ENCODE data around the gene RARRES1.

The RARRES1 gene, protein sequence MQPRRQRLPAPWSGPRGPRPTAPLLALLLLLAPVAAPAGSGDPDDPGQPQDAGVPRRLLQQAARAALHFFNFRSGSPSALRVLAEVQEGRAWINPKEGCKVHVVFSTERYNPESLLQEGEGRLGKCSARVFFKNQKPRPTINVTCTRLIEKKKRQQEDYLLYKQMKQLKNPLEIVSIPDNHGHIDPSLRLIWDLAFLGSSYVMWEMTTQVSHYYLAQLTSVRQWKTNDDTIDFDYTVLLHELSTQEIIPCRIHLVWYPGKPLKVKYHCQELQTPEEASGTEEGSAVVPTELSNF

DNA sequence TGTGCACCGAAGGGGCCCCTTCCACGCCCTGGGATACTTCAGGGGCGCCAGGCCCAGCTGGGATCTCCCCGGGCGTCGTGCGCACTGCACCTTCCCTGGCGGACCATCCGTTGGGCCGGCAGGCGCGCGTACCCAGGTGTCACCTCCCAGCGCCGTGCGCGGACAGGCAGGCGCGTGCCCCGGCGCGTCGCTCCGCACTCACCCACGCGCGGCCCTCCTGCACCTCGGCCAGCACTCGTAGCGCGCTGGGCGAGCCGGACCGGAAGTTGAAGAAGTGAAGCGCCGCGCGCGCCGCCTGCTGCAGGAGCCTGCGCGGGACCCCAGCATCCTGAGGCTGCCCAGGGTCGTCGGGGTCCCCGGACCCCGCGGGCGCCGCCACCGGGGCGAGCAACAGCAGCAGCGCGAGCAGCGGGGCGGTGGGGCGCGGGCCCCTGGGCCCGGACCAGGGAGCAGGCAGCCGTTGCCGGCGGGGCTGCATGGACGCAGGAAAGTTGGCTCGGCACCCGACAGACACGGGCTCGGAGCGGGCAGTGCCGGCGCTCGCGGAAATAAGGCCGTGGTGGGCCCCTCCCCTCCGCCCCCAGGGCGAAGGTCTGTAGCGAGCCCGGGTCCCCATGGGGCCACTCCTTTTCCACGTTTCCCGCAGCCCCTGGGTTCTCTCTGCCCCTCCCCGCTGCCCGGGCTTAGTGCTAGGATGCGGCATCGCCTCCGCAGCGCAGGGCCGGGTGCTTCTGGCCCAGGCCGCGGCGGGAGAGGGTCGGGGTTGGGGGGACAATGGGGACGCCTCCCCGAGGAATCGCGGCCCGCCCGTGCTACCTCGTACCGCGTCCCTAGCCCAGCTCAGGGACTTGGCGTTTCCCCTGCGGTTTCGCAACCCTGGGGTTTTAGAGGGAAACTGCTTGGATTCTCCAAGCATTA, at the start of gene RARRES1:
Gene RARRES1, minus strand, starts transcription at position 520 of the 918 bp plus-strand sequence. Its CDS starts 42 bp downstream, at position 478.
- DNase-seq = no peak

DNA sequence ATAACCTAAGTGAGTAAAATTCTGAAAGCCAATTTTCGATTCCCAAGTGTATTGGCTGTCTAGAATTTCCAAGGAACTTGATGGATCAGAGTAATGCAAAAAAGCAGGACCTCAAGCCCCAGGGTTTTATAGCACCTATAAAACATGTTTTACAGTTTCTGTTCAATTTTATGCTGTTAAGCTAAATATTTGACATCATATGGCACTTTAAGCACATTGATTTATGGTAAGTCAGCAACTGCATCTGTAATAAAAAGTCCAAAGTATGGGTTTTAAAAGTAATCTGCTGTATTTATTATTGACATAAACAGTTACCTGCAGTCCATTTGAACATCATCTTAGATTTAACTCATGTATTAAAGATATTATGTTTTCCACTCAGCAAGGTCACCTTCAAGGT, 49.6 kb upstream of the RARRES1 start:
- DNase-seq = no peak

DNA sequence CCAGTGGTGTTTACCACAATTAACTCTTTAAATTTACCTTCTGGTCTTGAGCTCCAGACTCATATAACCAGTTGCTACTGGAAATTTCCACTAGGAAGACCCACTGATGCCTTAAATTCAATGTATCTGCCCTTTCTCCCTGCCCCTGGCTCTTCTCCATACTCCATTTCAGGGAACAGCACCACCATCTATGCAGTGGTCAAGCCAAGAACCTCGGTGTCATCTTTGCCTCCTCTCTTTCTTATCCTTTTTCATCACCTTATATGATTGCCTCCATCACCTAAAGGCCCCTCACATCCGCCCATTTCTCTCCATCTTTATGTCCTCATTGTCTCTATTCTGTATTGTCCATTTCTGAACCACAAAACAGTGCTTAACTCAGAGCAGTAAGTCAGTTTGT, 48.9 kb upstream of the RARRES1 start:
- no peak for DNase-seq

DNA sequence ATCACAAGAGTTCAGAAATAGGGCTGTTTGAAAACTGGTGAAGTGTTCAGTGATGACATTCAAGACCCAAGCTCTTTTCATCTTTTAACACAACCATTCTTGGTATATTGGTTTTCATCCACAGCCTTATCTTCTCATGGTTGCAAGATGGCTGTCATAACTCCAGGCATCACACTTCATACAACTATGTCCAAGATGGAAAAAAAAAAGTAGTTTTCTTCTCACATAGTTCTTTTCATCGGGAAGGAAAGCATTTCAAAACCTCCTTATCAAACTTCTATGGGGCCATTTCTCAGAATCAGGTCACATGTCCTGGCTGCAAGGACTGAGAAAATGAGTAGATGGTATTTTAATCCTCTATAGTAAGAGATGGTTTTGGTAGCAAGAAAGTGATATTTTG, 48.5 kb upstream of the RARRES1 start:
- no peak for DNase-seq

DNA sequence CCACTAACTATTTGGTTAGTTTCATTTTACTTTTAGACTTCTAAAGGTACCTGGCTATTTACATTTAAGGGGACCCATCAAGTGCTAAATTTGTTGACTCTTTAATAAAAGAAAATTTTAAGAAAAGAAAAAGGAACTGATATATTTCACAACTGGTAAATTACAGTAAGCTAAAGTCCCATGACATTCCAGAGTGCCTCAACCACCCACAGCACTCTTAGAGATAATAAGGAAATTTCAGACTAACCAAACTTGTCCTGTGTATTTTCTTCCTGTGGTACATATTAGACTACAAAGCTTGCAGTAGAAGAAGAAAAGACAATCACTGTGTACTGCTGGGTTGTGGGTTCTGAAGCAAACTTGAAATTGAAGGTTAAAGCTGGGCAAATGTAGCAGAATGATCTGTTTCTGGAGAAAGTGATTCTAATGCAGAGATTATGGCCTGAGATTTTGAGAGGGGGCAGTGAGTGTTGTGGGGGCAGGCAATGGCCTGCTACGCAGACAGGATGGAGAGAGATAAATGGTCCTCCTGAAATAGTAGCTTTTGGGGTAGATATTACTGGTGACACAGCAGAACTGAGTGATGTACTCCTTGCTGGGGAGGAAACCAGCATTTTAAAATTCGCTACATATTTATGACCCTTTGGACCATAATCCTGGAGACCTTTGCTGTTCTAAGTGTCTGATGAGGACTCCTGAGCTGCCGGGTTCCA, 45.1 kb upstream of the RARRES1 start:
- no peak for DNase-seq

DNA sequence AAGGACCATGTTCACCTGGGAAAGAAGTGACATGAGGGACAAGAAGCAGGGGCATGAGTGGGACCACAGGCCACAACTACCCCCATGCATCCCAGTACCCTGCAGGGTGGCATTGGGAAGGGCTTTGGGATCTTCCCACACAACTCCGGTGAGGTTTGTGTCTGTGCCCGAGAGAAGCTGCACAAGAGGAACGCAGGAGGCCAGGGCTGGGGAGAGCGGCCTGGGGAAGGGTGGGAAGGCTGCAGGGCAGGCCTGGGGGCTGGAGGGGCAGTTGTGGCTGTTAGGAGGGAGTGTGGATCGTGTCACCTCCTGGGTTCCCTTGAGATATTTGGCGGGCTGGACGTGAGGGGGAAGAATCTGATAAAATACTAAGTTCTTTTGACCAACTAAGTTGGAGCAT, 44.3 kb upstream of the RARRES1 start:
- no peak for DNase-seq

DNA sequence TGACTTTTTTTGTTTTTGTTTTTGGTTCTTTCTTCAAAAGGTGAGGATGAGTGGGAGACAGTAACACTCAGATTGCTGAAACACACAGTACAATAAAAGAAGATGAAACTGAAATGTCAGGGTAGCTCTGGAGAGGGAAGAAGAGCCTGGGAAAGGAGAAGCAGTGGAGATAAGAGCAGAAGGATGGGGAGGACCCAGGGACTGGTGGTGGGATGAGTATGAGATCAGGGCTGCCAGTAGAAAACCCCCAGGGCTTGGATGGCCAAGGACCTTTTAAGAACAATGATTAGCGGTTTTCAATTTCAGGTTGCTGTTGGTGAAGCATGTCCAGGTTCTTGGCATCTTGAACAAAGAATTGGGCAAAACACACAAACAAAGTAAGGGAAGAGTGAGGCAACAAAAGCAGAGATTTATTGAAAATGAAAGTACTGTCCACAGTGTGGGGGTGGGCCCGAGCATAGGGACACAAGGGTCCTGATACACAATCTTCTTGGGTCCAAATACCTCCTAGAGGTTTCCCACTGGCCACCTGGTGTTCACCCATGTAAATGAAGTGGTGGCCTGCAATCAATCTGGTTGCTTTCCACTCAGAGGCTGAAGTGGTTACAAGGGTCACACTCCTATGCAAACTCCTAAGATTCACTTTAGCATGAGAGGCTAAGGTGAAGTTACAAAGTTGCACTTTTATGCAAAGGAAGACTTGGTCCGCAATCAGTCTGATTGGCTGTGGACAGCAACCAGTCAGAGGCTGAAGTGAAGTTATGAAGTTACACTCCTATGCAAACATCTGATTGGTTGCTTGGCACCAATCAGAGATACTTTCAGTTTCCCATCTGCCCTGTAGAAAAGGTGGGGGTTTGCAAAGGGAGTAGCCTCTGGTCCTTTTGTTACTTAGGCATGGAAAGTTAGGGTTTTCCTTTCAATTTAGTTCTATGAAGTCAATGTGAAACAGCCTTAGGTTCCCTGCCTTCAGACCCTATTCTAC, 43.5 kb upstream of the RARRES1 start:
- DNase-seq = no peak

DNA sequence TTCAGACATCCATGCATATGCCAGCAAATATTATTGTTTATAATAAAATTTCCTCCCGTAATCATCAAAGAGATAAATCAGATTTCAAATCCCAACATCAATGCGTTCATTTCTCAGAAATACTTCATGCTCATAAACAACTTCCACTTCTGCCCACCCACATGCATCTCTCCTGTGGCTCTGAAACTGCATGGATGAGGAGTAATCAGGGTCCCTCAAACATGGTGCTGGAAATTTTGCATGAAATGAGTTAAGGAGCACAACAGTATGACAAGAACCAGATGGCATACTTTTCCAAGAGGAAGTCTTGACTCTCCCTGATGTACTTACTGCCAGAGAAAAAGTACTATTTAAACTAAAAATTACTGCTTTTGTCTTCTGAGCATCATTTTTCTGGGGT, 42.7 kb upstream of the RARRES1 start:
- DNase-seq = no peak

DNA sequence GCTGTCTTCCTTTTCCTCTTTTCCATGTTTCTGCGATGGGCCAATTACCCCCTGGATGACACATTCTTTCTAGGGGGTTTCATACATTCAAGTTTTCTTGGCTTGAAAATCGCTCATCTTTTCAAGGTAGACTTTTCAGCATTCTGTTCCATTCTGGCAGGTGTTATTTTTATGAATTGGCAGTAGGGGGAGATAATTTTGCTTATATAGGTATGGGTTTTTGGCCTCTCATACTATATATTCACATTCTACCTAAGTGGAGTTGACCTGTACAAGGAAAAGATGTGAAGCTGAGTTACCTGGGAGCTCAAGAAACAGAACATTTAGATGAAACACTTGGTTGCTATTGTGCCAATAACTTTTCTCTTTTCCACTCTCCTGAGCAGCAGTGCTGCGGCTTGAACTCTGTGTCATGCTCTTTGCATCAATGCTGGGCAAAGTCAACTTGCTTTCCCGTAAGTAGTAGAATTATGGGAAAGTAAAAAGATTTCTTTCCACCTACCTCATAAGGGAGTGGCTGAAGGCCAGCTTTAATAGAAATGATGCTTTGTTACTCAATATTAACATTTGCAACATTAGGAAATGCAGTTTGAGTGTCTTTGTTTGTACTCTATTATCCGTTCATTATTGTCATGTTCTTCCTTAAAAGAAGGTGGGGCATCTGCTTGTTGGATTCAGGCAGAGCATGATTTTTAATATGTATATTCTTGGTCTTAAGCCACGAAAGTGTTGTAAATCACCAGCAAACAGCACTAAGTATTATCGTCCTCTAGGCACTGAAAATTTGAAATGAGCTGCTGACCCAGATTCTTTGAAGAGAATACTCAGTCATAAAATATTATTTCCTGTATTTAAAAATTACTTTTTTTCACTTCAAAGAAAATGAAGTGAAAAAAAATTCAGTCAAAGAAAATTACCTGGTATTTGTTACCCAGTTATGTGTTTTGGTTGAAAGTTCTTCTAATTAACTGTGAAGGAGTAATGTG, 41.9 kb upstream of the RARRES1 start:
- no peak for DNase-seq

DNA sequence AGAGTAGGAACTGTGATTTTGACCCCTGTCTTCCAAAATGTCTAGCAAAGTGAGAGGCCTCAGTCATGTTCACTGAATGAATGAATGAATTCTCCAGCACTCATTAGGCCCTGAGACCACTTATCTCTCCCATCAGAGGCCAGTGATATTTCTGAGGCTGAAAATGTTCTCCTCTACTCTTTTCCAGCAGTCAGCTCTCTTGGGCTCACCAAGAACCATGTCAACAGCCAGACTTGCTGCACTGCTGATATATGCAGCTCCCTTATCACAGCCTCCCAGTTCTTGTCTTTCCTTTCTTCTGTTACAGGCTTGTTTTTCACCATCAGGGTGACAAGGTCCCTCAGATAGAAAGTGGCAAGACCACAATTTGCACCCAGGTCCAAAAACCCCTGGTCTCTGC, 40.9 kb upstream of the RARRES1 start:
- DNase-seq = no peak

DNA sequence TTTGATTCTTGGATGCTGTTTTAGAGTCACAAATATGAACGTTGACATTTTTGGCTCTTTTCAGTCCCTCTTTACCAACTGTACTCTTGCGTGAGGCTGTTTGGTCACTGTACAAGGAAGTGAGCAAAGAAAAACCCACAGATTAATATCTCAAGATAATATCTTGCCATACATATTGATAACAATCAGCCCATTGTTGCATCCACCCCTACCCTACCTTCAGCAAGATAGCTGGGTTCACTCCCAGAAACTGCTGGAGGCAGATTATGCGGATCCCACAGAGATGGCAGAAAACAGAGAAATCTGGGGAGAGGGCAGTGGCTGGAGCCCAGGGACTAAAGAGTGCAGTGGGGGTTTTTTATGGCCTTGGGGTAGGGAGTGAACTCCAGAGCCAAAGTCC, 39.7 kb upstream of the RARRES1 start:
- no peak for DNase-seq

DNA sequence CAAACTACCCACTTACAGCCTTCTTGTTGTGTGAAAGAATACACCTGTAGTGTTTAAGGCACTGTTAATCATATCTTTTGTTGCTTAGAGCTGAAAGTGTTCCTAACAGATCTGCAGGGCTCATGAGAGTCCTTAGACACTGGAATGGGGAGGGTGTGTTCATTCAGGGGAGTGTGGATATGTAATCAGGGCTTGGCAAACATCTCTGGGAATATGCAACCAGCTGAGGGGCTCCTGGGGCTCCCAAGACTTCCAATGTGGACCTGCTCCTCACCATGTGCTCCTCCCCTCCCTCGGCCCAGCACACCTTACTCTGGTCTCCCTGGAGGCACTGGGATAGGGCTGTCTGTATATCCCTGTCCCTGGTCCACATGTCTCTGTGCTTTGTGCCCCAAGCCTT, 39.3 kb upstream of the RARRES1 start:
- DNase-seq = no peak

DNA sequence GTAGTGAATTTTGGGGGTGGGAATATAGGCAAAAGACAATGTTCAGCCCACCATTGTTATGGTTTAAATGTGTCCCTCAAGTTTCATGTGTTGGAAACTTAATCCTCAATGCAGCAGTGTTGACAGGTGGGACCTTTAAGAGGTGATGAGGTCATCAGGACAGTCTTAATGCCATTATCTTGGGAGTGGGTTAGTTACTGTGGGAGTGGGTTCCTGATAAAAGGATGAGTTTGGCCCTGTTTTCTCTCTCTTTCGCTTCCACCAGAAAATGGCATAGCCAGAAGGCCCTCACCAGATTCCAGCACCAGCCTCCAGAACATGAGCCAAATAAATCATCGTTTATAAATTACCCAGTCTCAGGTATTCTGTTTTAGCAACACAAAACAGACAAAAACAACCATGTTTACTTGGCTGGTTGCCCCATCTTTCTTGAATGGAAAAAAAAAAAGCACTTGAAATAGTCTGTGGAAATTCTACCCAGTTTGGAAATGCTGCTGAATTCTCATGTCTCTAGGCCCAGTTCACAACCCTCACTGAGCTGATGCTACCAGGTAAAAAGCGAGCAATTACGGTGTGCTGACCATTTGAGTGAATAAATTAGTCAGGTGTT, 38.6 kb upstream of the RARRES1 start:
- no peak for DNase-seq

DNA sequence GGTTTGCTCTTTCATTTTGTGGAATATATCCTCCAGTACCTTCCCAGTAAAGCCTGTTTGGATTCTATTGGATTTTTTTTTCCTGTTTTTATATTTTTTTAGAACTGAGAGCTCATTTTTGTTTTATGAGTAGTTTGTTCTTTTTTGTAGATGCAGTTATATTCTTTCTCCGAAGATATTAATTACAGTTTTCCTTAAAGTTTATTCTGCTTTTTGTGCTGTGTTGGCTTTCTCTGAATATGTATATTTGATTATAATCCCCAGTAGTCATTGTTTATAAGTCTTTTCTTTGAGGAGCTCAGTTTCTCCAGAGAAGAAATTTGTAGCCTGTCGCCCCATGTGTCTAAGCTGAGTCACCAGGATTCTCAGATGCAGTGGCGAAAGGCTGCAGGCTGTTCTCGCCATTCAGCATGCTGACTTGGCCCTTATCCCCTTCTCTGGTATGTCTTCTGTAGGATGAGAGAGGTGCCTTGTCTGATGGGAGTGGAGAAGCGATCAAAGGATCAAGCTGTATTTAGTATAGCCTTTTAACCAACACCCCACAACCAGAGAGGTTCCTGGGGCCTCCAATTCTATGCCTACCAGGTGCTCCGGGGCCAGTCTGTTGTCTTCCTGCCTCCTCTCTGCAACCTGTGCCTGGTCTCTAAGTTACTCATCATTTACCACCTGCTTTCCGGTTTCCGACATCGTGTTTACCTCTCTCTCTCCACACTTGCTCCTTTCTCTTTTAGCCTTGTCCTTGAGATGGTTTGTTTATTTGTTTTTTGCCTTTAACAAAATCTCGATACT, 37.9 kb upstream of the RARRES1 start:
- no peak for DNase-seq

DNA sequence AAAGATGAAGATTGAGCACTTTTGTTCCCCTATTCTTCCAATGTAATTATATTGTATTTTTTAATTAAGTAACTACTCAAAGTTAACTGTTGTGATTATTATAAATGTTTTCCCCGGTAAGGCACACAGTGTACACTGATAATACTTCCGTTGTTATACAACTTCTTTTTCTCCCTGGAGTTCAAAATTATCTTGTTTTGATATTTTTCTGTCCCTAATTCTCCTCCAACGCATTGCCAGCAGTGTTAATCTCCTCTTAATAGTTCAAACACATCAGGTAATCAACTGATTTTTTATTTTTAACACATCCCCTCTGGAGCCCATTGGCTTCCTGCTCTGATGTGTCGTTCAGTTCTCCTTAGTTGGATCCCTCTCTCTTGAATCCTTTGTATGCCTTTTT, 37.3 kb upstream of the RARRES1 start:
- DNase-seq = no peak

DNA sequence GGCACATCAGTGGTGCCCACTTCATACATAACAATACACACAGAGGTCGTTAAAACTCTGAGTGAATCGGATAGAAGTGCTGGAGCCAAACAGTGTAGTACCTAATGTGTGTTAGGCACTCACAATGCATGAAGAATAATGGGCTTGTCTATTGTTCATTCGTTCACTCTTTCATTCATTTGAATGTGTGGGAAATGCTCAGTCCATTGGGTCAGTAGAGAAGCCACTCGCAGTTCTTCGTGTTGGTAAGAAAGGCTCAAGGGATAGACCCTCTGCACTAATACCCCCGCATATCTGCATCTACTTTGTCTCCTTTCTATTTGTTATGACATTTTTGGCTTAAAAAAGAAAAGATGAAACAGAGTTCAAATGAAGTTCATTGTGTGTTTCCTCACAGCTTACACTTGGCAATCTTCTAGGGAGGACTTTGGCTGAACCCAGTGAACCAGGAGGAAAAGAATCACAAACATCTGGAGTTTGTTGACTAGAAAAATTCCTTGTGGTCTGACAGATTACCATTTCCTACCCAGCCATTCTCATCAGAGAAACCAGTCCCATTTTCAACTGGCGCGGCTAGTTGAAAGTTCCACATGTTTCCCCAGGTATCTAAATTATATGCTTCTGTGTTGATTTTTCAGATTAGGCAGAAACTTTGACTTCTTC, 36.8 kb upstream of the RARRES1 start:
- DNase-seq = no peak

DNA sequence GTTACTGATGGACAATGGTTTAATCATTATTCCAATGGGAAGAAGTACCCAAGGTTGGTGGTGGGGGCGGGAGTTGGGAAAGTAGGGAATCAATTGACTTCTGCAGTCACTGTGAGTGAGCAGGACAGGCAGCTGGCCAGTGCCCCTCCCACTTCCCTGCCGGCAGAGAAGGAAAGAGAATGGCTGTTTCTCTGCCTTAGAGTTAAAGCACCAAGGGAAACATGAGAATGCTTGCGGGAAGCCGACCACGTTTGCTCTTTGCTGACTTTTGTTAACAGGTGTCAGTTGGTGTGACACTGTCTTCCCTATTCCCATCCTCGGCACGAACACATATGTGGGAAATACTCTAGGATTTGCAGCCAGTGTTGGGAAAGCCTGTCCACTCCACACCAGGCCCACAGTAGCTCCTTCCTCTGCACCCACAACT, 36.1 kb upstream of the RARRES1 start:
- DNase-seq = no peak

DNA sequence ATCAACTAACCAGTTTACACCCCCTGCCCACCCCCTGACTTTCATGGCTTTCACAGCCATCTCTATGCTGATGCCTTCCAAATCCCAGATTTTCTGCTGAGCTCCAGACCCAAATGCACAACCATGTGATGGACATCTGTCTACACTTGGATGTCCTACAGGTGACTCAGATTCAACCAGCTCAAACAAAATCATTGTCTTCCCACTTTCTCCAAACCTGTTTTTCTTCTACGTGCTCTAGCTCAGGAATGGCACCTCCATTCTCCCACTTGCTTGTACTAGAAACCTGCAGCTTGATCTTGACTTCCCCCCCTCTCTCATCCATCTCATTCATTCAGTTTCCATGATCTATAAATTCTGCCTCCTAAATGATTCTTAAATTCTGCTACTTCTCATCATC, 34.1 kb upstream of the RARRES1 start:
- DNase-seq = no peak

DNA sequence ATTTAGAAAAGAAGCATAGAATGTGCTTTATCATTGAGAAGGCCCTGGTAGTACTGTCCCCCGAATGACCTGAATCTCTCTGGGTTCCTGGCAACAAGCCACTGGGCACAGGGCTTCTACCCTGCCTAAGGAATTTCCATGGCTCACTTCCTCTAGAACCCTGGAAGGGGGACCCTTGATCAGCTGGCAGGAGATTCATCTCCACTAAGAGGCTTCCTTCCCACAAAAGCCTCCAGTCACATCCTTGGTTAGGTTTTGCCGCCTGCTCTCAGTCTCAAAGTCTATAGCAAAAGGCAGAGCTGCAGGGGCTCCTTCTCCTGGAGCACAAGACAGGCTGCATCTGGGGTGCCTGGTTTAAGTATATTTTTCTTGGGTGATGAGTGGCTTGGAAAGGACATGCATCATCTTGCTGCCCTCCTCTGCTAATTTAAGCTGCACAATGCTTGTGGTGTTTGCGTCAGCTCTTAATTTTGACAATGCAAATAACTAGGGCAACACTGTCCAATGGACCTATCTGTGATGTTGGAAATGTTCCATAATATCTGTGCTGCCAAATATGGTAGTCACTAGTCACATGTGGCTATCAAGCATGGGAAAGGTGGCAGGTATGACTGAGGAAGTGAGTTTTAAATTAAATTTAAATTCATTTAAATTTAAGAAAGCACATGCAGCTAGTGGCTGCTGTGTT, 33.4 kb upstream of the RARRES1 start:
- no peak for DNase-seq
